ENCODE results near the gene FADS2.

DNA sequence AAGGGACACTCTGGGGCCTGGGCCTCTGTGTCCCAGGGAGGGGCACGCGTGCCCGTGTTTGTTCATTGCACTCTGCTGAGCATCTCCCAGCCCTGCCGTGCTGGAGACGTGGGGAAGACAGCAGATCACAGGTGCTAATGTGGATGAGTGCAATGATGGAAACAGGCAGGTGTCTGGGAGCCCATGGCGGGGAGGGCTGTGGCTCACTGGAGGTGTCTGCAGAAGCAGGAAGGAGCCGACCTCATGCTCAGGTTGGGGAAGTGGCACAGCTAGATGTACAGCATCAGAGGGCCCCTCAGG is 43.6 kb upstream of the FADS2 start:
- no peak for TF ChIP-seq POLR2A (IDR thresholded peaks at IDR 0.05)
- TF ChIP-seq, protein P1, sequence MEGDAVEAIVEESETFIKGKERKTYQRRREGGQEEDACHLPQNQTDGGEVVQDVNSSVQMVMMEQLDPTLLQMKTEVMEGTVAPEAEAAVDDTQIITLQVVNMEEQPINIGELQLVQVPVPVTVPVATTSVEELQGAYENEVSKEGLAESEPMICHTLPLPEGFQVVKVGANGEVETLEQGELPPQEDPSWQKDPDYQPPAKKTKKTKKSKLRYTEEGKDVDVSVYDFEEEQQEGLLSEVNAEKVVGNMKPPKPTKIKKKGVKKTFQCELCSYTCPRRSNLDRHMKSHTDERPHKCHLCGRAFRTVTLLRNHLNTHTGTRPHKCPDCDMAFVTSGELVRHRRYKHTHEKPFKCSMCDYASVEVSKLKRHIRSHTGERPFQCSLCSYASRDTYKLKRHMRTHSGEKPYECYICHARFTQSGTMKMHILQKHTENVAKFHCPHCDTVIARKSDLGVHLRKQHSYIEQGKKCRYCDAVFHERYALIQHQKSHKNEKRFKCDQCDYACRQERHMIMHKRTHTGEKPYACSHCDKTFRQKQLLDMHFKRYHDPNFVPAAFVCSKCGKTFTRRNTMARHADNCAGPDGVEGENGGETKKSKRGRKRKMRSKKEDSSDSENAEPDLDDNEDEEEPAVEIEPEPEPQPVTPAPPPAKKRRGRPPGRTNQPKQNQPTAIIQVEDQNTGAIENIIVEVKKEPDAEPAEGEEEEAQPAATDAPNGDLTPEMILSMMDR (IDR thresholded peaks at IDR 0.05): no peak
